ENCODE results near the gene MEGF11. TPM values are rescaled to one million over a fixed set of nuclear protein-coding genes. Genes with fewer than 3 reads are reported as not detected.
A peak's percentile ranks its signal among the peaks of the same experiment; 100 is the strongest.

MEGF11 gene
- total RNA-seq, 1 experiment from 2014 or later, result not detected

GRCh38 chr15:66252685-66253417 is 699 bp downstream of the MEGF11 start:
- ChIA-PET POLR2A (ENCODE audit: unreplicated experiment) (no interaction called here), CTCF (no interaction called here)
- H3K79me2 ChIP-seq (ENCODE audit: low read length), result no peaks in the 10 kb centered on the region
- no peak overlapping the region for H3K27ac ChIP-seq (ENCODE audit: low read length)
- H3K9ac ChIP-seq (ENCODE audit: low read length), result no peak overlapping the region
- no peaks in the 10 kb centered on the region for H3K4me1 ChIP-seq (ENCODE audit: insufficient read depth, low read length)
- peak overlapping the region; percentile 99 for H3K4me2 ChIP-seq (ENCODE audit: low read length)
- no peaks in the 10 kb centered on the region for H3K9me3 ChIP-seq (ENCODE audit: low read length)
- H3K27me3 ChIP-seq (ENCODE audit: low read length), result peaks cover 17% of the 10 kb centered on the region; the same call in 1 of the 2 replicates
- no peaks in the 10 kb centered on the region for H3F3A ChIP-seq (ENCODE audit: low read length, unreplicated experiment)
- no peaks in the 10 kb centered on the region for H4K20me1 ChIP-seq (ENCODE audit: low read length)
- H3K9me2 ChIP-seq (replicated peaks; ENCODE audit: low read length), result no peaks in the 10 kb centered on the region
- DNase-seq (no peak), ATAC-seq (peak; percentile 53)
- peak overlapping the region; percentile 73 for H3K4me3 ChIP-seq (ENCODE audit: low read length)
- BruUV-seq (replicated peaks), result no TSS peak
- no peaks in the 10 kb centered on the region for H3K36me3 ChIP-seq (ENCODE audit: low read depth, low read length)
- 0 out of 2 replicates have a peak, but pooled peaks have one; percentile 9 for TF ChIP-seq EZH2phosphoT487 (IDR thresholded peaks at IDR 0.05; ENCODE audit: borderline replicate concordance, low read length)
- no peak for TF ChIP-seq EZH2 (IDR thresholded peaks at IDR 0.05; ENCODE audit: low read length, unreplicated experiment)
- no peak; the same call in 1 of the 2 replicates for TF ChIP-seq CTCF (conservative IDR thresholded peaks at IDR 0.05; ENCODE audit: low read depth, low read length)
- intact Hi-C loops (cut with micrococcal nuclease), result loop anchor here (1.0 kb wide), 1 partner anchor 35 kb away; no protein-coding TSS in a partner anchor
- peak overlapping the region; percentile 95 for H2AFZ ChIP-seq (ENCODE audit: low read length)

GRCh38 chr15:66251790-66252684 is 1.5 kb downstream of the MEGF11 start:
- no peaks in the 10 kb centered on the region for H3K4me1 ChIP-seq (ENCODE audit: insufficient read depth, low read length)
- no peaks in the 10 kb centered on the region for H3F3A ChIP-seq (ENCODE audit: low read length, unreplicated experiment)
- no peak overlapping the region for H3K9ac ChIP-seq (ENCODE audit: low read length)
- ChIA-PET POLR2A (ENCODE audit: unreplicated experiment) (no interaction called here), CTCF (no interaction called here)
- no peak overlapping the region for H3K27ac ChIP-seq (ENCODE audit: low read length)
- TF ChIP-seq EZH2phosphoT487 (IDR thresholded peaks at IDR 0.05; ENCODE audit: borderline replicate concordance, low read length), result no peak
- peak; percentile 66 for TF ChIP-seq CTCF (conservative IDR thresholded peaks at IDR 0.05; ENCODE audit: low read depth, low read length)
- H2AFZ ChIP-seq (ENCODE audit: low read length), result peak overlapping the region; percentile 95
- H3K9me2 ChIP-seq (replicated peaks; ENCODE audit: low read length), result no peaks in the 10 kb centered on the region
- peaks cover 20% of the 10 kb centered on the region; the same call in 1 of the 2 replicates for H3K27me3 ChIP-seq (ENCODE audit: low read length)
- H3K4me2 ChIP-seq (ENCODE audit: low read length), result peak overlapping the region; percentile 99
- no peaks in the 10 kb centered on the region for H3K79me2 ChIP-seq (ENCODE audit: low read length)
- ATAC-seq (peak; percentile 75), DNase-seq (peak; percentile 53)
- H3K36me3 ChIP-seq (ENCODE audit: low read depth, low read length), result no peaks in the 10 kb centered on the region
- BruUV-seq (replicated peaks), result no TSS peak
- H3K4me3 ChIP-seq (ENCODE audit: low read length), result peak overlapping the region; percentile 73
- H3K9me3 ChIP-seq (ENCODE audit: low read length), result no peaks in the 10 kb centered on the region
- no peaks in the 10 kb centered on the region for H4K20me1 ChIP-seq (ENCODE audit: low read length)
- intact Hi-C loops (cut with micrococcal nuclease), result loop anchor here (1.0 kb wide), 1 partner anchor 36 kb away; no protein-coding TSS in a partner anchor
